NB4 (cell line): ENCODE results near the gene RPL35.

Experiments
- MAX ChIP-seq: IDR thresholded peaks from 2 replicates; pipeline ENCODE4 v1.6.1; 2011; ENCODE audit warnings: low read depth, low read length
- MYC ChIP-seq: IDR thresholded peaks from 2 replicates; pipeline ENCODE4 v1.6.1; 2011; ENCODE audit warnings: low read depth, low read length
- POLR2A ChIP-seq: IDR thresholded peaks from 2 replicates; pipeline ENCODE4 v1.6.1; 2011; ENCODE audit warnings: mild to moderate bottlenecking; ENCODE audit not compliant: insufficient read length; ENCODE audit errors: extremely low read depth
- TF ChIP-seq, protein P1 (sequence below): IDR thresholded peaks from one replicate; pipeline ENCODE4 v1.5.1; 2012; ENCODE audit warnings: low read depth, low read length

DNA sequence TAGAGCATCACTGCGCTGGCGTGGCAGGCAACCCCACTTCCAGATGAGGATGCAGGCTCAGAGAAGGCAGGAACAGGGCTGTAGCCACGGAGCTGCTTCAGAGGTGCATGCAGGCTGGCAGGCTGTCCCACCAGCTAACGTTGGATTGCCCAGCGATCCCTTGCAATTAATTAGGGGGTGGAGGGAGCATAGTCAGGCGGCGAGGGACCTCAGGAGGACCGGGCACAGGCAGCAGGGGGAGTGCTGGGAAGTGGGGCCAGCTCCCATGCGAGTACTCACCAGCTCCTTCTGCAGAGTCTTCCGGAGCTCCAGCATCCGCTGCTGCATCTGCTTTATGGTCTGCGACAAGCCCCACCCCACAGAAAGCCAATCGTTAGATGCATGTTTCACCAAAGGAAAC, 20.5 kb upstream of the RPL35 start:
- TF ChIP-seq, protein P1, sequence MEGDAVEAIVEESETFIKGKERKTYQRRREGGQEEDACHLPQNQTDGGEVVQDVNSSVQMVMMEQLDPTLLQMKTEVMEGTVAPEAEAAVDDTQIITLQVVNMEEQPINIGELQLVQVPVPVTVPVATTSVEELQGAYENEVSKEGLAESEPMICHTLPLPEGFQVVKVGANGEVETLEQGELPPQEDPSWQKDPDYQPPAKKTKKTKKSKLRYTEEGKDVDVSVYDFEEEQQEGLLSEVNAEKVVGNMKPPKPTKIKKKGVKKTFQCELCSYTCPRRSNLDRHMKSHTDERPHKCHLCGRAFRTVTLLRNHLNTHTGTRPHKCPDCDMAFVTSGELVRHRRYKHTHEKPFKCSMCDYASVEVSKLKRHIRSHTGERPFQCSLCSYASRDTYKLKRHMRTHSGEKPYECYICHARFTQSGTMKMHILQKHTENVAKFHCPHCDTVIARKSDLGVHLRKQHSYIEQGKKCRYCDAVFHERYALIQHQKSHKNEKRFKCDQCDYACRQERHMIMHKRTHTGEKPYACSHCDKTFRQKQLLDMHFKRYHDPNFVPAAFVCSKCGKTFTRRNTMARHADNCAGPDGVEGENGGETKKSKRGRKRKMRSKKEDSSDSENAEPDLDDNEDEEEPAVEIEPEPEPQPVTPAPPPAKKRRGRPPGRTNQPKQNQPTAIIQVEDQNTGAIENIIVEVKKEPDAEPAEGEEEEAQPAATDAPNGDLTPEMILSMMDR = no peak
- TF ChIP-seq MAX (no peak), POLR2A (no peak), MYC (no peak)
